Loucy (cell line): ENCODE measurements around the gene SNAPC2.

ENCODE experiments used
- EZH2phosphoT487 ChIP-seq: fragments of 200-600 bp; IDR thresholded peaks from 2 replicates; pipeline ENCODE4 v1.6.1; 2018; ENCODE audit warnings: antibody characterized with exemption, mild to moderate bottlenecking, moderate library complexity, borderline replicate concordance
- TF ChIP-seq, protein P1 (sequence below): fragments of 200-600 bp; sonication (generic); conservative IDR thresholded peaks from 2 replicates; pipeline ENCODE4 v1.5.1; 2014; ENCODE audit warnings: mild to moderate bottlenecking, antibody characterized with exemption, low read length

DNA sequence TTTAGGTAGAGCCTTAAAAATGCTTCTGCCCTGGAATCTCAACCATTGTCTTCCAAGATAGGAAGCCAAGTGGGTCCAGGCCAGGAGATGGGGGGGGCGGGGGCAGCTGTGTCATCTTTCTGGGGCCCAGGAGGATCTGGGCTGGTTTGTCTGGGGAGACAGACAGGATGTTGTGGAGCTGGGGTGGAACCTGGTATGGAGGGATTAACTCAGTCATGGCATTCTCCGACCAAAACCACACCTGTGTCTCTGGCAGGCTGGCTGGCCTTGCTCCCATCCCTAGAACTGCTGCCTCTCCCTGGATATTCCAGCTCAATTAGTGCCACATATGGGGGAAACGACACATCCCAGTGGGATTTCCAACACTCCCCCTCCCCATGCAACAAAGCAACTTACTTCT is 19.2 kb upstream of the SNAPC2 start:
- TF ChIP-seq, protein P1, sequence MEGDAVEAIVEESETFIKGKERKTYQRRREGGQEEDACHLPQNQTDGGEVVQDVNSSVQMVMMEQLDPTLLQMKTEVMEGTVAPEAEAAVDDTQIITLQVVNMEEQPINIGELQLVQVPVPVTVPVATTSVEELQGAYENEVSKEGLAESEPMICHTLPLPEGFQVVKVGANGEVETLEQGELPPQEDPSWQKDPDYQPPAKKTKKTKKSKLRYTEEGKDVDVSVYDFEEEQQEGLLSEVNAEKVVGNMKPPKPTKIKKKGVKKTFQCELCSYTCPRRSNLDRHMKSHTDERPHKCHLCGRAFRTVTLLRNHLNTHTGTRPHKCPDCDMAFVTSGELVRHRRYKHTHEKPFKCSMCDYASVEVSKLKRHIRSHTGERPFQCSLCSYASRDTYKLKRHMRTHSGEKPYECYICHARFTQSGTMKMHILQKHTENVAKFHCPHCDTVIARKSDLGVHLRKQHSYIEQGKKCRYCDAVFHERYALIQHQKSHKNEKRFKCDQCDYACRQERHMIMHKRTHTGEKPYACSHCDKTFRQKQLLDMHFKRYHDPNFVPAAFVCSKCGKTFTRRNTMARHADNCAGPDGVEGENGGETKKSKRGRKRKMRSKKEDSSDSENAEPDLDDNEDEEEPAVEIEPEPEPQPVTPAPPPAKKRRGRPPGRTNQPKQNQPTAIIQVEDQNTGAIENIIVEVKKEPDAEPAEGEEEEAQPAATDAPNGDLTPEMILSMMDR: no peak
- TF ChIP-seq EZH2phosphoT487: no peak
